HG03521 (cell line): ENCODE measurements around the gene B9D2.
A peak's percentile ranks its signal among the peaks of the same experiment; 100 is the strongest.

Experiments
- ATAC-seq: cut with Tn5 transposase; IDR thresholded peaks from one replicate; pipeline ENCODE4 v1.9.1; 2021; ENCODE audit warnings: mild to moderate bottlenecking, moderate library complexity; ENCODE audit not compliant: unreplicated experiment

B9D2 gene

DNA sequence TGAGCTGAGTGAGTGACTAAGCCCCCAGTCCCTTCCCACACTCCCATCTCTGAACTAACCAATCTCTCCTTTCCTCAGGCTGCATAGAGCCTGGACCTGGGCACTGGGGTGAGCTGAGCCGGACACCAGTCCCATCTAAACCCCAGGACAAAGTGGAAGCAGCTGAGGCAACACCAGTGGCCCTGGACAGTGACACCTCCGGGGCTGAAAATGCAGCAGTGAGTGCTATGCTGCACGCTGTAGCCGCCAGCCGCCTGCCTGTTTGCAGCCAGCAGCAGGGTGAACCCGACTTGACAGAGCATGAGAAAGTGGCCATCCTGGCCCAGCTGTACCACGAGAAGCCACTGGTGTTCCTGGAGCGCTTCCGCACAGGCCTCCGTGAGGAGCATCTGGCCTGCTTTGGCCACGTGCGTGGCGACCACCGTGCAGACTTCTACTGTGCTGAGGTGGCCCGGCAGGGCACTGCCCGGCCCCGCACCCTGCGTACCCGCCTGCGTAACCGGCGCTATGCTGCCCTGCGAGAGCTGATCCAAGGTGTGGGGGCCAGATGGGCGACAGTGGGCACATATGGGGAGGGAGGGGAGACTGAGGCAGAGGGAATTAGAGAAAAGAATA, 47.5 kb downstream of the B9D2 start:
- no peak for ATAC-seq

DNA sequence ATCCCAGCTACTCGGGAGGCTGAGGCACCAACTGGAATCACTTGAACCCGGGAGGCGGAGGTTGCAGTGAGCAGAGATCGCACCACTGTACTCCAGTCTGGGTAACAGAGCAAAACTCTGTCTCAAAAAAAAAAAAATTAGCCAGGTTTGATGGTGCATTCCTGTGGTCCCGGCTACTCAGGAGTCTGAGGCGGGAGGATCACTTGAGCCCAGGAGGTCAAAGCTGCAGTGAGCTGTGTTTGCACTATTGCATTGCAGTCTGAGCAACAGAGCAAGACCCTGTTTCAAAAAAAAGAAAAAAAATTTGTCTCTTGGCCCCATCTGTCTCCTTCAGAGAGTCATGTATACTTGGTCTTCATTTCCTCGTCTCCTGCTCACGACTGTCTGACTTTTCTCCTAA, 52.3 kb downstream of the B9D2 start:
- no peak for ATAC-seq

DNA sequence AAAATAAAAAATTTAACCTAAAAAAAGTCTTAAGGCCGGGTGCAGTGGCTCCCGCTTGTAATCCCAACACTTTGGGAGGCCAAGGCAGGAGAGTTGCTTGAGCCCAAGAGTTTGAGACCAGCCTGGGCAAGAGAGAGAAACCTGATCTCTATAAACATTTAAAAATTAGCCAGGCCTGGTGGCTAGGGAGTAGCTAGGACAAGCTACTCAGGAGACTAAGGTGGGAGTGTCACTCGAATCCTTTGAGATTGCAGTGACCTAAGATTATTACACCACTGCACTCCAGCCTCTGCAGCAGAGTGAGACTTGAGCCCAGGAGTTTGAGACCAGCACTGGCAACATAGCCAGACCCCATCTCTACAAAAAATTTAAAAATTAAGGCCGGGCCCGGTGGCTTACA, 52.9 kb downstream of the B9D2 start:
- ATAC-seq = no peak

DNA sequence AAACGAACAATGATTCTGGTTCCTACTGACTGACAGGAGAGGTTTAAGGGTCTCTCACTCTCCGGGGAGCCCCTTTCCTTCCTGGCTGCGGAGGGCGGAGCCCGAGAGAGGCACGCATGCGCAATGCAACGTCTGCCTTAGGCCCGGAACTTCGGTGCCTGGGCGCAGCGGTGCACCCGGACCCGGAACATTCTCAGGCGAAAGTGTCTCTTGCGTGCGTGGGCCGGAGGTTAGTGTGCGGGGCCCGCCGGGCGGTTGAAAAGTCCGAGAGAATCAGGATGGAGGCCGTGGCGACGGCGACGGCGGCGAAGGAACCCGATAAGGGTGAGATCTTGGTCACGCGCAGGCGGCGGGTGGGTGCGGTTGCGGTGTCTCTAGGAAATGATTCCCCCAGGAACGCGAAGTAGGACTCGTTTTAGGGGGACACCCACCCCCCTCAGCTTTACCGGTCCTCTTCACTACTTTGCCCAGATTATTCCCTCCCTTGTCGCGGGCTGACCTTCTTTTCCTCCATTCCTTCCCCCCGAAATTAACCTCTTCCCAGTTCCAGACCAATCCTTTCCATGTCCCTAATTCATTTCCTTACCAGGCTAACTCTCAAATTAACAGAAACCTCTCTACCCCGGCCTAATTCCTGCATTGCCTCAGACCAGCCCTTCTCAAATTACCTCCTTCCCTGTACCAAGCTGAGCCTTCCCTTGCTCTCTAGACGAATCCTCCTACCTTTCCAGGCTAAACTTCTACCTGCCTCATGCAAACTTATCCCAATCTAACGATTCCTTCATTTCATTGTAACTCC, 53.7 kb downstream of the B9D2 start, which contains the start of gene CCDC97:
Gene CCDC97, plus strand, starts transcription at position 140 of the 799 bp plus-strand sequence. Its CDS starts 139 bp downstream, at position 279.
- ATAC-seq = peak; percentile 71

DNA sequence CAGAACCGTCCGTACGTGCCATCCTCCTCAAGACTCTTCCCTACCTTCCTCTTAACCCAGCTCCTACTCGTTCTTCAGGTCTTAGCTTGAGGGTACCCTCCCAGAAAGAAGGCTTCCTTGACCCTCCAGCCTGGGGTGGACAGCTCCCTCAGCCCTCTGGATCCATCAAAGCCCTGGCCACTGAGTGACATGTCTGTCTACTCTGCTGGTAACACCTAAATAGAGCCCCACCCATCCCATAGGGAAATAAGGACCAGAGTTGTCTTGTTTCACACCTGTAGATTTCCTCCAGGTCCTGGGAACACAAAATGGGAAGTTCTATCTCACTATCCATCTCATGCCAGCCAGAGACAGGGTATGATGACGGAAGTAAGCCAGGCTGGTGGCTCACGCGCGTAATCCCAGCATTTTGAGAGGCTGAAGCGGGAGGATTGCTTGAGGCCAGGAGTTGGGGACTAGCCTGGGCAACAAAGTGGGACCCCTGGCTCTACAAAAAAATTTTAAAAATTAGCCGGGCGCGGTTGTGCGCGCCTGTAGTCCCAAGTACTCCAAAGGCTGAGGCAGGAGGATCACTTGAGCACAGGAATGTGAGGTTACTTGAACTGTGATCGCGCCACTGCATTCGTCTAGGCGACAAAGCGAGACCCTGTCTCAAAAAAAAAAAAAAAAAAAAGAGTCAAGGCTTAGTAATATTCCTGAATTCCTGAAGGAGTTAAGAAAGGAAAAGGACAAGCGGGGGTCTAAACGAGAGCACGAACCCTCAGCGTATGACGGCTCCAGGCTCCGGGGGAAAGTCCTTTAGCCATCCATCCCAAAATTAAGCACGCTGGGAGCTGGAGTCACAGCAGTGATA, 54.5 kb downstream of the B9D2 start:
- ATAC-seq = no peak

DNA sequence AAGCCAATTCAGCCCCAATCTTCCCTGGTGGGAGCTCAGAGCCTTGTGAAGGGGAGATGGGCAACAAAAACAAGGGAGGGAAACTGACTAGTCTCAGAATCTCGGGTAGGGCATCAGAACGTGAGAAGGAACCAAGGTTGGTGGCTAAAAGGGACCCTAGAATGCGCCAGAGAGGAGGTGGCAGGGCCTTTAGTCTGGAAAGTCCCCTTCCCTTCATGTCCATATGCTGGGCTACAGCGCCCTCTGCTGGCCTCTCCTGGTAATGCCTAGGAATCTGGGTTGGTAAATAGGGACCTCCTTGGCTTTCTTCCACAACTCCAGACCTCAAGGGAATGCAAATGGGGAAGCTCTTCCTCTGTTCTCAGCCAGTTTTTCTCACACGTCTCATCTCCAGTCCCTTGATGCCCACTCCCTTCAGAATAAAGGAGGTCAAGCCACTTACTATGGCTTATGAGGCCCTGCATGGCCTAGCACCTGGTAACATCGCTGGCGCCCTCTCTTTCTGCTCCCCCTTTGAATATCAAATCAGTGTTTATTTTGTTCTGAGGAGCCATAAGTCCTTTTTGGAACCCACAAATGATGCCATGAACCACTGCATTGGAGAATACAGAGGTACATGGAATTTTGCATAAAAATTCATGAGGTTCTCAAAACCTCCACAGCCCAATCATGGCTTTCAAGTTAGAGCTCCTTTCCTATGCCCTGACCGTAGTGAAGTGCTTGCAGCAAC, 55.3 kb downstream of the B9D2 start:
- ATAC-seq = no peak

DNA sequence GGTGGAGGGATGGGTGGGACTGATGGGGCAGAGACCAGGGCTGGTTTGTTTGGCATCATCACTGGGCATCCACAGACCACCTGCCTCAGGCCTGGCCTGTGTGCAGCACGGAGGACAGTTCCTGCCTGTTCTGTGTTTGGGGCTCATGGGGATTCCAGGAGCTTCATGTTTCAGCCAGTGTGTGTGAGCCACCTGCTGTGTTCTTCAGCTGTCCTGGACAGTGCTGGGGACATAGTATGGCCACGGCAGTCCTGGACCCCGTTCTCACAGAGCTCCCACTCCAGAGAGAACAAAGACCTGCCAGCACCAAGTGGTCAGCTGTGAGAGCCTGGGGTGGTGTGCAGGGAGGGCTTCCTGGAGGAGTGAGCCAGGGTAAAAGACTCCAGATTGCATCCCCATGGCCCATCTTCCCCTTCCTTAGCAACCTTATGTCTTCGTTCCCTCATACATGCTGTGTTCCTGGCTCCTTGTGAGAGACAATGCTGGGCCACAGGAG, 55.9 kb downstream of the B9D2 start:
- ATAC-seq = no peak

DNA sequence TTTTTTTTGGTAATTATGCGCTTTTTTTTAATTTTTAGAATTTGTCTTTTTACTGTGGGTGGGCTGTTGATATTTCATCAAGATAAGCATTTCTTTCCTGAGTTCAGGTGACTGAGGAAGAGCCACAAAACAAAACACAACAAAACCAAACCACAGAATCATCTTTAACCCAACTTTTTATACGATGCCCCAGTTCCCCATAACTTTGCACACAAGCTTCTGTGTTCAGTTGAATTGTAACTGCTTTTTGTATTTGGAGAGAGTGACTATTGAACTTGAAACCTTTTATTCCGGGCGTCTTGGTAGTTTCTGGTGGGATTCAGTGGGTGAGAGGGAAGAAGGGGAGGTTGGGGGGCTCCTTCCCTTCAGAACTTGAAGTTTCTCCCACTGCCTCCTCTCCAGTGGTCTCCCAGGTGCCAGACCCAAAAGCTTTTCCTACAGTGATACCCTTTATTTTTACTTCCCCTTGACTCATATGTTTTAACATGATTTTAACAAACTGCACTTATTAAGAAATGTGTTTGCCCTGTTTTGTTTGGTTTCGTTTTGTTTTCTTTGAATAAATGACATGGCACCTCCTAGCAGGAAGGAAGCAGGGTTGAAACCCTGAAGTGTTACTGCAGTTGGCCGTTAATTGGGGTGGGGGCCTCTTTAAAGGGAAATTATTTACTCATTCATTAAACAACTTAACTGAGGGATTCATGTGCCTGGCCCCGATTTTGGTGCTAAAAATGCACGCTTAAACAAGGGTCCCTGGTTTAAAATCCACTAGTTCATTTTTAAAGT, 56.7 kb downstream of the B9D2 start:
- ATAC-seq = no peak

DNA sequence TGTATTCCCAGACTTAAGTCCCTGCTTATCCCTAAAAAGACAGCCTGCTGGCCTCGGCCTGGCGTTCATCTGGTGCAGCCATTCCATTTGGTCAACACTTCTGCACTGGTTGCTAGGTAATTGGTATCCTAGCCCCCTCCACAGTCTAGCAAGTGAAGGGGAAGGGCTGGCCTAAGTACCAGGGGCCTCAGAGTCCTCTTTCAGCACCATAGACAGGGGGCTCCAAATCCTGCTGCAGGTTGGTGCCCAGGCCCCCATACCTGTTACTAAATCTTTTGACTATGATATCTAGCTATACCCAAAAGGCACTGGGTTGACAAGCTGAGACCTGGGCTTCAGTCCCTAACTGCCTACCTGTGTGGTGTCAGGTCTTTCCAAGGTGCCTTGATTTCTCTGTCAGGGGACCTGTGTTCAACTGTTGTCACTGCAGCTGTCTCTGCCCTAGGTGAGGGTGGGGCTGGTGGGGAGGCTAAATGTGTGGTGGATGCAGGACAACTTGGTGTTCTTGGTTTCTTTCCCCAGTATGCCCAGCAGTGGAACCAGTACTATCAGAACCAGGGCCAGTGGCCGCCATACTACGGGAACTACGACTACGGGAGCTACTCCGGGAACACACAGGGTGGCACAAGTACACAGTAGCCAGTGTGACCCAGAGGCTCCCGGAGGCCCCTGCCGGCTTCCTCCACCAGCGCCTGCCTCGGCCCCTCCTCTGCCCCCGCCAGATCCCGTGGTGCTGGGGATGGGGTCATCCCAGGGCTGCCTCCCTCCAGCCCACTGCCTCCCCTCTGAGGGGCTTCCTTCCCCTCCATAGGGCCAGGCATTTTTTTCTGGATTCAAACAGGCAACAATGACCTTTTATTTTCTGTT, 57.8 kb downstream of the B9D2 start:
- no peak for ATAC-seq

DNA sequence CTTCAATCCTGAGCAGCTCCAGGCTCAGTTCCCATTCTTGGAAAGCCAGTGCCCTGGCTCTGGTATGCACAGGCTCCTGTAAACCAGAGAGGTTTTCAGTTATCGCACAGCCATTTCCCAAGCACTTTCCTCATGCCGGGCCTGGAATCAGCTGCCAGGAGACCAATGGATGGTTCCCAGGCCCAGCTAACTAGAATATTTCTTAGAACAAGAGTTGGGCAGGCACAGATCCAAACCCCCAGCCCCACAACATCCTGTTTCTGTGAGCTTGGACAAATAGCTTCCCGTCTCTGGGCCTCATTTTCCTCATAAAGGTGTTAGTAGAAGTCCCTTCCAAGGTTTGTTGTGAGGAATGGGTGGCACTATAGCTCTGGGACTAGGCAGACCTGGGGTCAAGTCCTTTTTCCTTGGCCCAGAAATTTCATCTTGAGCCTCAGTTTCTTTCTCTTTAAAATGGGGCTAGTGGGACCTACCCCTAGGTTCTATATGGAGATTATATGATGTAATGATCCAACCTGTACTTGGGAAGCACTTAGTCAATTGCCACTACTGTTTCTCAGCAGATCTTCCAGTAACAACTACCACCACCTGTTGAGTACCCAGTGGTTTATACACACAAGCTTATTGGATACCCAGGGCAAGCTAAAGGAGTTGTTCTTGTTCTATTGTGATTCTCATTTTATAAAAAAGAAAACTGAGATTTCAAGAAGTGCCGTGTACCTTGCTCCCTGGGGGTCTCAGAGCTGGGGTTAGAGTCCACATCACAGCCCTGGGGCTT, 59.1 kb downstream of the B9D2 start:
- ATAC-seq = no peak
